Measurements from ENCODE around the gene PTPRE.

DNA sequence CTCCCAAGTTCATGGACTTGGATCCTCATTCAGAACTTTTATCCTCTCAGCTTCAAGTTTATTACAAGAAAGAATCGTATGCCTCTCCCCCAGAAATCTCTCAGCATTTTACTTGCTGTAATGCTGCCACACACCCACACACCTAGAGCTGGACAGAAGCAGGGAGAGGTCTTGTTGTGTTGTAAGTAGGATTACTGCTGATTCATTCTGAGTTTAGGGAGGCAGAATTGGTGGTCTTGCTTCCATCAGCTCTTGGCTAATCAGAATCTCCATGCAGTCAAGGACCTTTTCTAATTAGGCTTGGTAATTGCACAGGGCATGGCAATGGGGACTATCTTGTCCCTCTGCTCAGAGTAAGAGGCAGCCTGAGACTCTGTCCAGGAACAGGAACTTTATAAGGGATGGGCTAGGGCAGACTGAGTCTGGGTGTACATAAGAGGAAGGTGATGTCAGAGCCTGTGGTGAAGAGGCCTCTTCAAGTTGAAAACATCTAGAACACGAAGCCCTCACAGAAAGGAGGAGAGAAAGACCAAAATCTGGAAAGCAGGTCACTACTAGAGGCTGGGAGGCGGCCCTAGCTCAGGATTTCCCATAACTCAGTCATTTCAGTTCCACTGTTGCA, 7.0 kb upstream of the PTPRE start:
- no peak for TF ChIP-seq YY1 (IDR thresholded peaks at IDR 0.05; ENCODE audit: insufficient read depth, insufficient read length)
- TF ChIP-seq SUZ12 (IDR thresholded peaks at IDR 0.05; ENCODE audit: extremely low read depth, insufficient read depth, insufficient read length) = no peak
- no peak for TF ChIP-seq ZNF274 (IDR thresholded peaks at IDR 0.05; ENCODE audit: low read depth, low read length)
